Activated CD4-positive, alpha-beta memory T cell treated with anti-CD3 and anti-CD28 coated beads for 36 hours (primary cell): Measurements from ENCODE around the gene AGBL3. TPM values are rescaled to one million over a fixed set of nuclear protein-coding genes. Genes with fewer than 3 reads are reported as not detected.

Experiments used
- CTCF ChIA-PET: fragments of 350-600 bp; sonication (Branson Sonifier 250); formaldehyde crosslinking; loops from one replicate; lab custom pipeline; 2021; ENCODE audit warnings: antibody characterized with exemption, inconsistent platforms; lab: Charles Lee
- POLR2A ChIA-PET: fragments of 350-600 bp; sonication (Branson Sonifier 250); formaldehyde crosslinking; loops from one replicate; lab custom pipeline; 2021; ENCODE audit warnings: antibody characterized with exemption; lab: Charles Lee
- DNase-seq: peaks from one replicate; pipeline ENCODE4 v3.0.0-alpha.2; 2020
- H3K27ac Mint-ChIP-seq: one replicate; pipeline ENCODE4 v1.8.0; 2021; ENCODE audit warnings: mixed read lengths
- H3K27me3 Mint-ChIP-seq: one replicate; pipeline ENCODE4 v1.8.0; 2021; ENCODE audit warnings: mixed read lengths
- H3K36me3 Mint-ChIP-seq: one replicate; pipeline ENCODE4 v1.8.0; 2021; ENCODE audit warnings: mixed read lengths
- H3K4me1 Mint-ChIP-seq: one replicate; pipeline ENCODE4 v1.8.0; 2021; ENCODE audit warnings: low read depth, mixed read lengths
- H3K4me3 Mint-ChIP-seq: one replicate; pipeline ENCODE4 v1.8.0; 2021; ENCODE audit warnings: mild to moderate bottlenecking, mixed read lengths
- H3K9me3 Mint-ChIP-seq: one replicate; pipeline ENCODE4 v1.8.0; 2021; ENCODE audit warnings: mixed read lengths
- intact Hi-C: fragments of 100-400 bp; cut with micrococcal nuclease; formaldehyde crosslinking; loops from one replicate; pipeline ENCODE4 v1.15.1; 2023
- total RNA-seq, 2 experiments: library from RNA; stranded (reverse); gene quantifications; one replicate each; pipeline ENCODE4 v1.2.3, GENCODE V29; 2021

The AGBL3 gene
- 1 to 10 TPM; 3.3 to 3.4 TPM for total RNA-seq

- H3K27me3 Mint-ChIP-seq: no peaks in the 10 kb centered on the region
- H3K36me3 Mint-ChIP-seq: peaks cover 9% of the 10 kb centered on the region
- peak within 1 kb of the TSS; percentile 95 for H3K27ac Mint-ChIP-seq
- H3K4me1 Mint-ChIP-seq: peaks cover 35% of the 10 kb centered on the region
- no peaks in the 10 kb centered on the region for H3K9me3 Mint-ChIP-seq
- ChIA-PET POLR2A (interaction anchor here (0.6 to 2.8 kb wide), 6 partner anchors 67 to 184 kb away, joined by 3 to 15 read pairs (median 5); partner anchors contain the start of genes CYREN and TMEM140), CTCF (interaction anchor here (0.6 to 4.6 kb wide), 29 partner anchors 9 to 554 kb away, joined by 3 to 42 read pairs (median 4); partner anchors contain the start of genes BPGM, CYREN and TMEM140)
- peak within 1 kb of the TSS; percentile 95 for H3K4me3 Mint-ChIP-seq
- DNase-seq: peak; percentile 95
- intact Hi-C loops: loop anchor here (1.0 to 5.0 kb wide), 6 partner anchors 32 to 986 kb away; partner anchors contain the start of genes AKR1B1, CYREN, TMEM140 and WDR91
Observed at GRCh38 chr7:134986363-134987251, at the start of gene AGBL3. AGBL3 (plus strand) TSS chr7:134986508; CDS start chr7:134987934, 1,426 bp downstream.

GRCh38 chr7:134936893-134937510 lies 49.3 kb upstream of the AGBL3 start:
- Mint-ChIP-seq H3K9me3 (no peaks in the 10 kb centered on the region), H3K4me1 (peaks cover 15% of the 10 kb centered on the region), H3K27ac (no peak overlapping the region), H3K4me3 (no peak overlapping the region), H3K36me3 (no peaks in the 10 kb centered on the region), H3K27me3 (no peaks in the 10 kb centered on the region)
- ChIA-PET POLR2A (no interaction called here), CTCF (interaction anchor here (0.6 to 1.2 kb wide), 2 partner anchors 17 to 187 kb away, joined by 4 to 5 read pairs; no protein-coding TSS in a partner anchor)
- intact Hi-C loops: no loop called here
- no peak for DNase-seq

GRCh38 chr7:134938141-134938540 lies 48.2 kb upstream of the AGBL3 start:
- no peak for DNase-seq
- Mint-ChIP-seq H3K27me3 (no peaks in the 10 kb centered on the region), H3K4me3 (no peak overlapping the region), H3K36me3 (no peaks in the 10 kb centered on the region), H3K9me3 (no peaks in the 10 kb centered on the region), H3K27ac (no peak overlapping the region), H3K4me1 (peaks cover 10% of the 10 kb centered on the region)
- CTCF ChIA-PET: interaction anchor here (0.6 kb wide), 1 partner anchor 65 kb away, joined by 4 read pairs; no protein-coding TSS in a partner anchor
- POLR2A ChIA-PET: no interaction called here
- intact Hi-C loops: no loop called here

GRCh38 chr7:134939136-134939535 lies 47.2 kb upstream of the AGBL3 start:
- no peak for DNase-seq
- peaks cover 6% of the 10 kb centered on the region for H3K4me1 Mint-ChIP-seq
- H3K36me3 Mint-ChIP-seq: no peaks in the 10 kb centered on the region
- H3K4me3 Mint-ChIP-seq: no peak overlapping the region
- H3K27me3 Mint-ChIP-seq: no peaks in the 10 kb centered on the region
- ChIA-PET CTCF (no interaction called here), POLR2A (interaction anchor here (0.5 kb wide), 1 partner anchor 227 kb away, joined by 4 read pairs; no protein-coding TSS in a partner anchor)
- H3K9me3 Mint-ChIP-seq: no peaks in the 10 kb centered on the region
- intact Hi-C loops: no loop called here
- no peak overlapping the region for H3K27ac Mint-ChIP-seq

GRCh38 chr7:134940729-134941128 lies 45.6 kb upstream of the AGBL3 start:
- Mint-ChIP-seq H3K4me1 (peaks cover 2% of the 10 kb centered on the region), H3K36me3 (no peaks in the 10 kb centered on the region), H3K4me3 (no peak overlapping the region), H3K27ac (no peak overlapping the region), H3K27me3 (no peaks in the 10 kb centered on the region), H3K9me3 (no peaks in the 10 kb centered on the region)
- ChIA-PET POLR2A (no interaction called here), CTCF (no interaction called here)
- DNase-seq: no peak
- intact Hi-C loops: loop anchor here (5.0 kb wide), 1 partner anchor 328 kb away; no protein-coding TSS in a partner anchor

GRCh38 chr7:134941185-134941900 lies 45.0 kb upstream of the AGBL3 start:
- Mint-ChIP-seq H3K27ac (no peak overlapping the region), H3K36me3 (no peaks in the 10 kb centered on the region), H3K27me3 (no peaks in the 10 kb centered on the region), H3K4me1 (peaks cover 5% of the 10 kb centered on the region), H3K9me3 (no peaks in the 10 kb centered on the region), H3K4me3 (no peak overlapping the region)
- CTCF ChIA-PET: interaction anchor here (1.0 to 1.3 kb wide), 3 partner anchors 10 to 251 kb away, joined by 3 to 5 read pairs (median 3); no protein-coding TSS in a partner anchor
- intact Hi-C loops: loop anchor here (5.0 kb wide), 1 partner anchor 329 kb away; no protein-coding TSS in a partner anchor
- POLR2A ChIA-PET: no interaction called here
- no peak for DNase-seq

GRCh38 chr7:134941952-134942351 lies 44.4 kb upstream of the AGBL3 start:
- no peak overlapping the region for H3K4me3 Mint-ChIP-seq
- POLR2A ChIA-PET: no interaction called here
- H3K27me3 Mint-ChIP-seq: no peaks in the 10 kb centered on the region
- H3K9me3 Mint-ChIP-seq: no peaks in the 10 kb centered on the region
- CTCF ChIA-PET: interaction anchor here (0.6 to 1.3 kb wide), 4 partner anchors 10 to 252 kb away, joined by 3 to 5 read pairs (median 3); no protein-coding TSS in a partner anchor
- no peak overlapping the region for H3K27ac Mint-ChIP-seq
- H3K36me3 Mint-ChIP-seq: no peaks in the 10 kb centered on the region
- peaks cover 5% of the 10 kb centered on the region for H3K4me1 Mint-ChIP-seq
- no peak for DNase-seq
- intact Hi-C loops: loop anchor here (5.0 kb wide), 1 partner anchor 330 kb away; no protein-coding TSS in a partner anchor

GRCh38 chr7:134942690-134943466 lies 43.4 kb upstream of the AGBL3 start:
- intact Hi-C loops: loop anchor here (5.0 kb wide), 1 partner anchor 331 kb away; no protein-coding TSS in a partner anchor
- ChIA-PET POLR2A (no interaction called here), CTCF (interaction anchor here (0.9 to 1.3 kb wide), 5 partner anchors 191 to 309 kb away, joined by 3 to 5 read pairs (median 3); no protein-coding TSS in a partner anchor)
- H3K4me3 Mint-ChIP-seq: no peak overlapping the region
- no peaks in the 10 kb centered on the region for H3K36me3 Mint-ChIP-seq
- H3K4me1 Mint-ChIP-seq: peaks cover 6% of the 10 kb centered on the region
- no peak overlapping the region for H3K27ac Mint-ChIP-seq
- no peaks in the 10 kb centered on the region for H3K9me3 Mint-ChIP-seq
- DNase-seq: no peak
- H3K27me3 Mint-ChIP-seq: no peaks in the 10 kb centered on the region

- Mint-ChIP-seq H3K27ac (no peak overlapping the region), H3K4me3 (no peak overlapping the region), H3K9me3 (no peaks in the 10 kb centered on the region), H3K4me1 (peaks cover 6% of the 10 kb centered on the region), H3K27me3 (no peaks in the 10 kb centered on the region), H3K36me3 (no peaks in the 10 kb centered on the region)
- DNase-seq: no peak
- ChIA-PET CTCF (interaction anchor here (0.9 to 1.0 kb wide), 3 partner anchors 192 to 307 kb away, joined by 3 to 5 read pairs (median 3); no protein-coding TSS in a partner anchor), POLR2A (no interaction called here)
- intact Hi-C loops: loop anchor here (5.0 kb wide), 1 partner anchor 332 kb away; no protein-coding TSS in a partner anchor
Observed at GRCh38 chr7:134943785-134944400, 42.4 kb upstream of the AGBL3 start.

GRCh38 chr7:134945691-134946090 lies 40.6 kb upstream of the AGBL3 start:
- no peaks in the 10 kb centered on the region for H3K9me3 Mint-ChIP-seq
- no peak for DNase-seq
- no peaks in the 10 kb centered on the region for H3K36me3 Mint-ChIP-seq
- peaks cover 6% of the 10 kb centered on the region for H3K4me1 Mint-ChIP-seq
- POLR2A ChIA-PET: no interaction called here
- H3K27me3 Mint-ChIP-seq: no peaks in the 10 kb centered on the region
- CTCF ChIA-PET: interaction anchor here (0.8 to 1.6 kb wide), 4 partner anchors 8 to 338 kb away, joined by 3 to 4 read pairs (median 3); no protein-coding TSS in a partner anchor
- intact Hi-C loops: no loop called here
- no peak overlapping the region for H3K27ac Mint-ChIP-seq
- no peak overlapping the region for H3K4me3 Mint-ChIP-seq
